ENCODE results near the gene ITGB6.

The ITGB6 gene

DNA sequence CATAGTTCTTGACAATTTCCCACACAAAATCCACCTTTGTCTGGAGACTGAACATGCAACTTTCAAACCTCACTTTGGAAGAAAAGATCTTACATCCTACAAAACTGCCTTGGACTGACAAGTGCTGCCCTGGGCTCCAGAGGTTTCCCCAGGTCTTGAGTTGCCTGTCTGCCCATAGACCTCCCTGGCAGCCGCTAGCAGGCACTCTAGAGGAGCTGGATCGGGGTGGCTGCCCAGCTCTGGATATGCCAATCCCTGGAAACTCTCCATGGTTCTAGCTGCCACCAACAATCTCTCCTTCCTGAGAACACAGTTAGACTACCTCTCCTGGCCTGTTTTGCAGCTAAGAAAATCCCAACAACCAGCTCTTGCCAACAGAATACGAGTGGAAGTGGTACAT, 3.4 kb upstream of the ITGB6 start:
- TF ChIP-seq, protein P1, sequence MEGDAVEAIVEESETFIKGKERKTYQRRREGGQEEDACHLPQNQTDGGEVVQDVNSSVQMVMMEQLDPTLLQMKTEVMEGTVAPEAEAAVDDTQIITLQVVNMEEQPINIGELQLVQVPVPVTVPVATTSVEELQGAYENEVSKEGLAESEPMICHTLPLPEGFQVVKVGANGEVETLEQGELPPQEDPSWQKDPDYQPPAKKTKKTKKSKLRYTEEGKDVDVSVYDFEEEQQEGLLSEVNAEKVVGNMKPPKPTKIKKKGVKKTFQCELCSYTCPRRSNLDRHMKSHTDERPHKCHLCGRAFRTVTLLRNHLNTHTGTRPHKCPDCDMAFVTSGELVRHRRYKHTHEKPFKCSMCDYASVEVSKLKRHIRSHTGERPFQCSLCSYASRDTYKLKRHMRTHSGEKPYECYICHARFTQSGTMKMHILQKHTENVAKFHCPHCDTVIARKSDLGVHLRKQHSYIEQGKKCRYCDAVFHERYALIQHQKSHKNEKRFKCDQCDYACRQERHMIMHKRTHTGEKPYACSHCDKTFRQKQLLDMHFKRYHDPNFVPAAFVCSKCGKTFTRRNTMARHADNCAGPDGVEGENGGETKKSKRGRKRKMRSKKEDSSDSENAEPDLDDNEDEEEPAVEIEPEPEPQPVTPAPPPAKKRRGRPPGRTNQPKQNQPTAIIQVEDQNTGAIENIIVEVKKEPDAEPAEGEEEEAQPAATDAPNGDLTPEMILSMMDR (IDR thresholded peaks at IDR 0.05) = no peak
- DNase-seq (ENCODE audit: low spot score) = no peak

DNA sequence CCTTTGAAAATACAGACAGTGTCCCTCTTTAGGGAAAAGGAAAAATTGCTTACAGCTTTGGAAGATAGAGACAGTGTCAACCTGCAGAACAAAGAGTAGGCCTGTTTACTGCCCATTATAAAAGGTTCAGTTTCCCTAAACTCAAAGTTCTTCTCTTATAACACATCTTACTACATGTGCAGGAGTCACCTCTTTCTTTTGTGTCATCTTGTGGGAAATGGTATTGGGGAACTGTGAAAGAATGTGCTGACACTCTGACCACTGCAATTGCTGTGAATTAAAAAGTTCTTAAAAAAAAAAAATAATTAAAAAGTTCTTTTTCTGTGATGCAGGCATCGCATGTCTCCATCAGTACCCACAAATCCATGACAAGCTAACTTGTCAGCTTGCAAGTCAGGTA, 2.9 kb upstream of the ITGB6 start:
- DNase-seq (ENCODE audit: low spot score) = no peak
- Histone ChIP-seq H3K27ac (no peak overlapping the region), H3K4me3 (no peak overlapping the region)
- TF ChIP-seq, protein P1 (IDR thresholded peaks at IDR 0.05) = no peak

More for the DNA sequence above, 3.4 kb upstream of the ITGB6 start:
- Histone ChIP-seq H3K4me3 (no peak overlapping the region), H3K27ac (no peak overlapping the region)

DNA sequence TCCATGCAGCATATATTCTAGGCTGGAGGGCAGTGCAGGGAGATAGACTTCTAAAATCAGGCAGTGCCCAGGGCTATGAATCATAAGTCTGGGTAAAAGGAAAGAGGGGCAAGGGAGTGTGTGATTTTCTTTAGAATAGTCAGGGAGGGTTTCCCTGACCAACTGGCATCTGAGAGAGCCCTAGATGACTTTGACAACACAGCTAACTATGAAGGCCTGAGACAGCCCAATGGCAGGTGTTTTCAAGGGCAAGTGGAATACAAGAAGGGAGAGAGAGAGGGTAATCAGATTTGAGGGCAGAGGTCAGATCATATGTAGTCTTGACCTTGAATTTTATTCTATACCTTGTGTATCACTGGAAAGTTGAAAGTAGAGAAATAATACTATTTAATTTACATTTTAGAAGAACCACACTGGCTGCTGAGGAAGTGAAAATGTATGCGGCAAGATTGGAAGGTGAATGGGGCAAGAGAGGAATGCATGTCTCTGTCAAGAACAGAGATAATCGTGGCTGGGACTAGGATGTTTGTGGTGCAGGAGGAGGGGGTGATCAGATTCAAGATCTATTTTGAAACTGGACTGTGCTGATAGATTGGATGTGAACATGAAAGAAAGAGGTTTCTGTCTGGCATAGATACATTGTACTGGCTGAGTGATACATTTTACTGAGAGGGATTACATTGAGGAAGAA, 1.9 kb upstream of the ITGB6 start:
- H3K4me3 ChIP-seq = no peak overlapping the region
- TF ChIP-seq, protein P1 (IDR thresholded peaks at IDR 0.05) = no peak
- no peak for DNase-seq (ENCODE audit: low spot score)
- H3K27ac ChIP-seq = no peak overlapping the region

DNA sequence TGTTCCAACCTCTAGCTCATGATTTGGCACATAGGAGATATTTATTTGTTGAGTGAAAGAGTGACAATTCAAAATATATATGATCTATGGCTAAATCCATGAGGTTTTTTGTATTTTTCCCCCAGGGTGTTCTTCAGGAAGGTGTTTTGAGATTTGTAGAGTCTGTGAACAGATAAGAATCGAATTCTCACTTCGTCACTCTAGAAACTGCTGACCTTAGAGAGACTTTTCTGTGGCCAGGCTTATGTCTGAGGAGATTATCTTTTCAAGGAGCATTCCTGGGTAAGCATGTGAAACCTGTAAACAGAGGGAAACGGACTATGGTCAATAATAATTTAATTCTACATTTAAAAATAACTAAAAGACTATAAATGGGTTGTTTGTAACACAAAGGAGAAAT, 849 bp upstream of the ITGB6 start:
- Histone ChIP-seq H3K4me3 (no peak overlapping the region), H3K27ac (no peak overlapping the region)
- DNase-seq (ENCODE audit: low spot score) = no peak
- TF ChIP-seq, protein P1 (IDR thresholded peaks at IDR 0.05) = no peak

DNA sequence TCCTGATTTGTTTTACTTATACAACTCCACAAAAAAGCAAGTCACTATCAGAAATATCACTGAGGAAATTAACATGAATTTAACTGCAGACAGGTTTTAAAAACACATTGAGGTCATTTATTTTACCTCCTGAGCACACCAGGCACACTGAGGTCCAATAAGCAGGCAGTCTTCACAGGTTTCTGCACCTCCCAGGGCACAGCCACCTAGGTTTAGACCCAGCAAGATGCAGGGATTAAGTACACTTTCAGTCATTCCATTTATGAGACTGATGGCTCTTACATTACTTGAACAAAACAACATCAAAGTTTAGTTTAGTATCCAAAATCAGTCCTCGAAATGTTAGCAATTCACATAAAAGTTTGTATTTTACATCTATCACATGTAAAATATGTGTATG, 1.0 kb downstream of the ITGB6 start:
- H3K27ac ChIP-seq = no peak overlapping the region
- TF ChIP-seq, protein P1 (IDR thresholded peaks at IDR 0.05) = no peak
- no peak for DNase-seq (ENCODE audit: low spot score)
- H3K4me3 ChIP-seq = no peak overlapping the region

DNA sequence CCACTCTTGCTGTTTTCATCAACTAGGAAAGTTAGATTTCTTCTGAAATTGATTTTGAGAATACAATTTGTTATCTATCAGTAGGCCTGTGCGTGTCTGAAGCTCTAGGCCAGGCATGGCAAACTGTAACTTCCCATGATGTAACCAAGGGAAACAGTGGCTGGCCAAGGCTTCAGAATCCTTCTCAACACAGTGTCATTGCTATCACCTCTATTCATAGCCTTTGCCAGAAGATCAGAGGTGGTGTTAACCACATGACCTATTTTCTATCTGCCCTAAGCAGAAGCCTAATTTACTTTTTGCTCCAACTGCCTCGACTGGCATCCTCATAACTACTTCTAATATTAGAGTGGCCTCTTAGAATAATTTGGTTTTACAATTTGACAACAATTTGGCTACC, 2.5 kb downstream of the ITGB6 start:
- Histone ChIP-seq H3K4me3 (no peak overlapping the region), H3K27ac (no peak overlapping the region)
- DNase-seq (ENCODE audit: low spot score) = no peak
- TF ChIP-seq, protein P1 (IDR thresholded peaks at IDR 0.05) = no peak

DNA sequence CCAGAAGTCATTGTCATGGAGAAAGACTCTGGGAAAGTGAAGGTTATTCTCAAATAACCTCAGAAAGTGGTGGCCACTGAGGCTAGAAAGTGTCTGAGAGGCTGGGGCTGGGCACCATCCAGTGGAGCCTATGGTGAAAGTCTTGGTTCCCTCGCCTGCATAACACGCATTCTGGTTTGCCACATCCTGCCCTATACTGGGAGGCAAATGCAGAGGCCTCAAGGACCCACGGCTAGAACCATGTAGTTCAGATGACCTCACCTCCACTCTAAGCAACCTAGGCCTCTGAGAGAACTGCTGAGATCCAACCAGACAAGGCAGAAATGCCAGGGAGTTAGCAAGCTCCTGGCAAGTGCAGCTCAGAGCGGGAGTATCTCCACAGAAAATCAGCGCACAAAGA, 5.1 kb downstream of the ITGB6 start:
- TF ChIP-seq, protein P1 (IDR thresholded peaks at IDR 0.05) = no peak
- Histone ChIP-seq H3K4me3 (no peak overlapping the region), H3K27ac (no peak overlapping the region)
- no peak for DNase-seq (ENCODE audit: low spot score)
